Natural killer cell treated with Interleukin-12 subunit alpha and Interleukin-12 subunit beta and Interleukin-15 and Interleukin-18, amount 100 ng/mL, for 72 hours (primary cell): ENCODE measurements around the gene SARNP. TPM values are rescaled to one million over a fixed set of nuclear protein-coding genes. Genes with fewer than 3 reads are reported as not detected.

Source experiments
- ATAC-seq, 2 donors: fragments of 150-1000 bp; cut with Tn5 transposase in 1 of 2; sonication (Bioruptor Pico), chemical (Tn5 transposase) in 1 of 2; 2 replicates each; pipeline ENCODE4 v1.10.0; 2021
- DNase-seq: peaks from one replicate; pipeline ENCODE4 v3.0.0; 2022; ENCODE audit warnings: low spot score
- H3K27ac Mint-ChIP-seq, 2 donors: 1 replicate in 1 of 2; 2 replicates in 1 of 2; pipeline ENCODE4 v1.8.0; 2022; ENCODE audit warnings: mixed read lengths in 2 of 2, mild to moderate bottlenecking in 1 of 2, moderate library complexity in 1 of 2
- H3K27me3 Mint-ChIP-seq, 2 donors: 1 replicate in 1 of 2; 2 replicates in 1 of 2; pipeline ENCODE4 v1.8.0; 2022; ENCODE audit warnings: mixed read lengths in 2 of 2
- H3K36me3 Mint-ChIP-seq: one replicate; pipeline ENCODE4 v1.8.0; 2022; ENCODE audit warnings: mixed read lengths
- H3K4me1 Mint-ChIP-seq, 2 donors: 1 replicate in 1 of 2; 2 replicates in 1 of 2; pipeline ENCODE4 v1.8.0; 2022; ENCODE audit warnings: low read depth in 2 of 2, mixed read lengths in 2 of 2, mild to moderate bottlenecking in 1 of 2
- H3K4me3 Mint-ChIP-seq: one replicate; pipeline ENCODE4 v1.8.0; 2022; ENCODE audit warnings: mixed read lengths
- H3K9me3 Mint-ChIP-seq: 2 replicates; pipeline ENCODE4 v1.8.0; 2022; ENCODE audit warnings: mixed read lengths
- total RNA-seq, 2 donors: library from RNA; stranded (reverse); gene quantifications; one replicate each; pipeline ENCODE4 v1.2.3, GENCODE V29; 2022

The SARNP gene
- total RNA-seq, 2 donors from 2014 or later = 68.0 to 74.9 TPM

GRCh38 chr12:55717011-55718007 lies 100.2 kb downstream of the SARNP start:
- peak overlapping the region; percentile 93 to 97 for H3K27ac Mint-ChIP-seq
- H3K36me3 Mint-ChIP-seq = no peaks in the 10 kb centered on the region
- H3K9me3 Mint-ChIP-seq = no peaks in the 10 kb centered on the region
- ATAC-seq (peak in 1 of 2 donors; percentile 25), DNase-seq (no peak)
- peak overlapping the region; percentile 86 for H3K4me3 Mint-ChIP-seq
- H3K27me3 Mint-ChIP-seq = peaks cover 0 to under 1% of the 10 kb centered on the region in 2 donors
- peaks cover 15 to 46% of the 10 kb centered on the region in 2 donors for H3K4me1 Mint-ChIP-seq

- Mint-ChIP-seq H3K27ac (peak overlapping the region; percentile 93 to 97), H3K36me3 (no peaks in the 10 kb centered on the region), H3K9me3 (no peaks in the 10 kb centered on the region), H3K4me1 (peaks cover 15 to 41% of the 10 kb centered on the region in 2 donors), H3K27me3 (peaks cover 2 to 8% of the 10 kb centered on the region in 2 donors), H3K4me3 (peak overlapping the region; percentile 86)
- ATAC-seq = no peak
- DNase-seq = no peak
Measured at GRCh38 chr12:55716582-55716957, 101.0 kb downstream of the SARNP start.

GRCh38 chr12:55715833-55716581 lies 101.5 kb downstream of the SARNP start, which contains the start of gene BLOC1S1:
TSS of gene BLOC1S1 (plus strand) at chr12:55716046. CDS start at chr12:55716052, 6 bp downstream.
- Mint-ChIP-seq H3K36me3 (no peaks in the 10 kb centered on the region), H3K27me3 (peaks cover 2 to 9% of the 10 kb centered on the region in 2 donors), H3K27ac (peak within 1 kb of the TSS; percentile 93 to 97), H3K4me3 (peak within 1 kb of the TSS; percentile 86), H3K4me1 (peaks cover 15 to 36% of the 10 kb centered on the region in 2 donors), H3K9me3 (no peaks in the 10 kb centered on the region)
- ATAC-seq (peak; percentile 94), DNase-seq (peak; percentile 96)

GRCh38 chr12:55715169-55715764 lies 102.3 kb downstream of the SARNP start:
- Mint-ChIP-seq H3K27me3 (peaks cover 2 to 9% of the 10 kb centered on the region in 2 donors), H3K4me1 (peaks cover 15 to 32% of the 10 kb centered on the region in 2 donors), H3K36me3 (no peaks in the 10 kb centered on the region), H3K9me3 (no peaks in the 10 kb centered on the region), H3K27ac (peak overlapping the region; percentile 93 to 97), H3K4me3 (peak overlapping the region; percentile 86)
- ATAC-seq = no peak
- no peak for DNase-seq

- no peak overlapping the region for H3K27ac Mint-ChIP-seq
- no peak for ATAC-seq
Measured at GRCh38 chr12:55713721-55714120, 103.8 kb downstream of the SARNP start.

GRCh38 chr12:55712700-55713415 lies 104.7 kb downstream of the SARNP start:
- H3K4me3 Mint-ChIP-seq = no peak overlapping the region
- no peaks in the 10 kb centered on the region for H3K36me3 Mint-ChIP-seq
- H3K4me1 Mint-ChIP-seq = peaks cover 25 to 33% of the 10 kb centered on the region in 2 donors
- peaks cover 20 to 32% of the 10 kb centered on the region in 2 donors for H3K27me3 Mint-ChIP-seq
- H3K9me3 Mint-ChIP-seq = no peaks in the 10 kb centered on the region
- no peak overlapping the region for H3K27ac Mint-ChIP-seq
- DNase-seq = no peak
- ATAC-seq = no peak

More at GRCh38 chr12:55713721-55714120, 103.8 kb downstream of the SARNP start:
- H3K4me1 Mint-ChIP-seq = peaks cover 21 to 33% of the 10 kb centered on the region in 2 donors
- H3K27me3 Mint-ChIP-seq = peaks cover 12 to 23% of the 10 kb centered on the region in 2 donors
- H3K9me3 Mint-ChIP-seq = no peaks in the 10 kb centered on the region
- H3K36me3 Mint-ChIP-seq = no peaks in the 10 kb centered on the region
- no peak overlapping the region for H3K4me3 Mint-ChIP-seq
- DNase-seq = no peak

GRCh38 chr12:55711786-55712553 lies 105.6 kb downstream of the SARNP start:
- no peak overlapping the region for H3K4me3 Mint-ChIP-seq
- ATAC-seq = no peak
- H3K9me3 Mint-ChIP-seq = no peaks in the 10 kb centered on the region
- H3K4me1 Mint-ChIP-seq = peaks cover 29% of the 10 kb centered on the region in 2 donors
- peaks cover 22 to 36% of the 10 kb centered on the region in 2 donors for H3K27me3 Mint-ChIP-seq
- H3K27ac Mint-ChIP-seq = no peak overlapping the region
- DNase-seq = no peak
- H3K36me3 Mint-ChIP-seq = no peaks in the 10 kb centered on the region

GRCh38 chr12:55708695-55709233 lies 108.8 kb downstream of the SARNP start:
- Mint-ChIP-seq H3K27me3 (peaks cover 26 to 40% of the 10 kb centered on the region in 2 donors), H3K36me3 (no peaks in the 10 kb centered on the region), H3K4me1 (peaks cover 19 to 22% of the 10 kb centered on the region in 2 donors), H3K9me3 (no peaks in the 10 kb centered on the region), H3K27ac (peak overlapping the region in 1 of 2 donors; percentile 9), H3K4me3 (peak overlapping the region; percentile 80)
- DNase-seq (no peak), ATAC-seq (no peak)

GRCh38 chr12:55707841-55708694 lies 109.5 kb downstream of the SARNP start, which contains the start of gene ITGA7:
TSS of gene ITGA7 (minus strand) at chr12:55707904. CDS start at chr12:55707682, 222 bp downstream.
- Mint-ChIP-seq H3K9me3 (no peaks in the 10 kb centered on the region), H3K4me3 (peak within 1 kb of the TSS; percentile 80), H3K4me1 (peaks cover 19 to 22% of the 10 kb centered on the region in 2 donors), H3K27me3 (peaks cover 26 to 40% of the 10 kb centered on the region in 2 donors), H3K27ac (peak within 1 kb of the TSS in 1 of 2 donors; percentile 43), H3K36me3 (no peaks in the 10 kb centered on the region)
- DNase-seq = peak; percentile 78
- ATAC-seq = peak; percentile 83 to 87
